GM12878 (cell line): Measurements from ENCODE around the gene RANBP3. TPM values are rescaled to one million over a fixed set of nuclear protein-coding genes. Genes with fewer than 3 reads are reported as not detected.

Source experiments
- ATAC-seq: fragments of 200-7000 bp; cut with Tn5 transposase; 3 replicates; pipeline ENCODE4 v1.9.1; 2020; ENCODE audit warnings: mild to moderate bottlenecking, moderate library complexity
- BruUV-seq: library from RNA; stranded (reverse); fragments of 400-500 nt; replicated peaks from 2 replicates; lab custom pipeline; 2021; lab: Mats Ljungman, UMichigan
- CTCF ChIA-PET: fragments of 300-600 bp; sonication (Branson Sonifier 250); formaldehyde crosslinking; extraction: SDS; loops from one replicate; lab custom pipeline; 2021; ENCODE audit warnings: inconsistent platforms; lab: Yijun Ruan, JAX
- POLR2A ChIA-PET: fragments of 350-600 bp; formaldehyde crosslinking; extraction: SDS; loops from one replicate; lab custom pipeline; 2021; ENCODE audit warnings: inconsistent platforms; lab: Charles Lee
- RAD21 ChIA-PET: fragments of 300-600 bp; sonication (Branson Sonifier 250); formaldehyde crosslinking; loops from one replicate; lab custom pipeline; 2023; ENCODE audit warnings: antibody characterized with exemption; ENCODE audit not compliant: unreplicated experiment; lab: Charles Lee
- SMC1A ChIA-PET: fragments of 300-600 bp; sonication (Branson Sonifier 250); formaldehyde crosslinking; loops from one replicate; lab custom pipeline; 2023; ENCODE audit not compliant: unreplicated experiment, uncharacterized antibody; lab: Charles Lee
- DNase-seq: peaks from one replicate; pipeline ENCODE4 v3.0.0-alpha.2; 2011; ENCODE audit warnings: low read depth, low spot score
- FAIRE-seq: peaks from 3 replicates; lab custom pipeline; 2011; peaks lifted over from hg19 to GRCh38; lab: Jason Lieb, UNC
- H2AFZ ChIP-seq: 2 replicates; pipeline ENCODE4 v1.6.0; 2011; ENCODE audit warnings: low read depth, low read length, control low read depth; ENCODE audit not compliant: control insufficient read depth
- H3K27ac ChIP-seq: 2 replicates; pipeline ENCODE4 v1.5.1; 2011; ENCODE audit warnings: control low read depth; ENCODE audit not compliant: control insufficient read depth, insufficient read depth
- H3K27me3 ChIP-seq, 2 experiments: replicated peaks in 1 of 2; 2 replicates each; pipeline versions ENCODE4 v1.6.0 to v1.6.1; 2011; ENCODE audit warnings: low read length in 1 of 2; ENCODE audit not compliant: control insufficient read depth in 2 of 2, insufficient read depth in 2 of 2
- H3K36me3 ChIP-seq, 2 experiments: 2 replicates each; pipeline ENCODE4 v1.5.1; 2011; ENCODE audit warnings: low read length in 1 of 2; ENCODE audit not compliant: control insufficient read depth in 2 of 2, insufficient read depth in 2 of 2
- H3K4me1 ChIP-seq: 2 replicates; pipeline ENCODE4 v1.6.1; 2011; ENCODE audit warnings: mild to moderate bottlenecking, low read length, moderate library complexity, mixed read lengths; ENCODE audit not compliant: control insufficient read depth, insufficient read depth
- H3K4me2 ChIP-seq: 2 replicates; pipeline ENCODE4 v1.6.0; 2011; ENCODE audit warnings: control low read depth; ENCODE audit not compliant: control insufficient read depth, insufficient read depth
- H3K4me3 ChIP-seq: fragments of 200-600 bp; sonication (generic); 2 replicates; pipeline ENCODE4 v1.5.1; 2016
- H3K79me2 ChIP-seq: 2 replicates; pipeline ENCODE4 v1.6.0; 2011; ENCODE audit warnings: low read length; ENCODE audit not compliant: control insufficient read depth, insufficient read depth
- H3K9ac ChIP-seq: 2 replicates; pipeline ENCODE4 v1.8.0; 2011; ENCODE audit warnings: low read length, control low read depth, mixed read lengths; ENCODE audit not compliant: control insufficient read depth, insufficient read depth
- H3K9me3 ChIP-seq: replicated peaks from 3 replicates; pipeline ENCODE4 v1.5.1; 2011; ENCODE audit warnings: mild to moderate bottlenecking, low read length; ENCODE audit not compliant: control insufficient read depth, insufficient read depth
- H4K20me1 ChIP-seq: 2 replicates; pipeline ENCODE4 v1.6.0; 2011; ENCODE audit not compliant: control insufficient read depth, insufficient read depth
- CHD4 ChIP-seq: fragments of 200-600 bp; sonication (generic); IDR thresholded peaks from 2 replicates; pipeline ENCODE4 v1.6.1; 2016; ENCODE audit warnings: mild to moderate bottlenecking
- FOXK2 ChIP-seq: fragments of 450-650 bp; IDR thresholded peaks from 2 replicates; pipeline ENCODE4 v1.6.1; 2017; ENCODE audit warnings: mild to moderate bottlenecking, moderate library complexity
- RUNX3 ChIP-seq: IDR thresholded peaks from 2 replicates; pipeline ENCODE4 v1.6.1; 2012; ENCODE audit warnings: low read length, inconsistent platforms
- TCF12 ChIP-seq: IDR thresholded peaks from 2 replicates; pipeline ENCODE4 v1.6.1; 2011; ENCODE audit warnings: low read depth, mild to moderate bottlenecking, low read length
- ZNF207 ChIP-seq: fragments of 450-650 bp; IDR thresholded peaks from 2 replicates; pipeline ENCODE4 v1.6.1; 2014; ENCODE audit warnings: antibody characterized with exemption, mild to moderate bottlenecking, borderline replicate concordance
- WGBS: methylation state at CpG from one replicate; pipeline ENCODE4 v1.1.6; 2016; ENCODE audit warnings: low lambda C conversion rate; ENCODE audit not compliant: insufficient replicate concordance, insufficient coverage; ENCODE audit errors: missing lambda C conversion rate; 5-methylcytosine and 5-hydroxymethylcytosine counted together
- in situ Hi-C: fragments of 300-500 bp; cut with MboI; formaldehyde crosslinking; loops from 9 replicates; pipeline ENCODE4 v1.14.3; 2018; ENCODE audit warnings: mixed read lengths
- intact Hi-C: fragments of 100-400 bp; cut with micrococcal nuclease; formaldehyde crosslinking; loops from one replicate; pipeline ENCODE4 v1.14.2; 2022; ENCODE audit not compliant: unreplicated experiment
- polyA plus RNA-seq, 11 experiments: library from polyadenylated mRNA; depleted of rRNA in 4 of 11; unstranded in 6 of 11; stranded (reverse) in 5 of 11; fragments of >200 nt; fragmentation: Nextera tagmentation in 4 of 11; fragmentation: Illumina TruSeq in 1 of 11; extraction: Ambion mirVana in 4 of 11; extraction: Trizol in 1 of 11; gene quantifications; 1 replicate in 1 of 11; 2 replicates in 10 of 11; pipeline versions ENCODE4 v1.2.1 to v1.2.3, GENCODE V29; 2011 to 2016; ENCODE audit warnings: inconsistent platforms in 2 of 11, missing spikeins in 2 of 11, low read depth in 1 of 11
- total RNA-seq, 4 experiments: library from RNA; depleted of rRNA in 3 of 4; stranded (reverse); fragments of >200 nt in 3 of 4; fragmentation: Illumina TruSeq in 1 of 4; extraction: Trizol in 1 of 4; gene quantifications; 2 replicates each; pipeline versions ENCODE4 v1.2.1 to v1.2.3, GENCODE V29; 2013 to 2021
- TF ChIP-seq, protein P1 (sequence below), 3 experiments: IDR thresholded peaks in 2 of 3; conservative IDR thresholded peaks in 1 of 3; 2 replicates each; pipeline ENCODE4 v1.5.1; 2011; ENCODE audit warnings: low read depth in 3 of 3, low read length in 3 of 3, mild to moderate bottlenecking in 3 of 3, control low read depth in 2 of 3, moderate library complexity in 2 of 3, inconsistent platforms in 1 of 3, mixed read lengths in 1 of 3; ENCODE audit not compliant: control insufficient read depth in 2 of 3, insufficient read depth in 1 of 3; ENCODE audit errors: extremely low read depth in 1 of 3
- TF ChIP-seq, protein P2 (sequence below): fragments of 450-650 bp; IDR thresholded peaks from 2 replicates; pipeline ENCODE4 v1.6.1; 2017; ENCODE audit warnings: mild to moderate bottlenecking
- TF ChIP-seq, protein P3 (sequence below): IDR thresholded peaks from 2 replicates; pipeline ENCODE4 v1.6.1; 2012; ENCODE audit warnings: mild to moderate bottlenecking, low read depth, low read length

Gene RANBP3
- total and polyA plus RNA-seq, 10 of the 15 experiments (the other 5 are each of a cell fraction or from before 2014, with no cell fraction given): 1.1 to 81.6 (median 60.0) TPM

DNA sequence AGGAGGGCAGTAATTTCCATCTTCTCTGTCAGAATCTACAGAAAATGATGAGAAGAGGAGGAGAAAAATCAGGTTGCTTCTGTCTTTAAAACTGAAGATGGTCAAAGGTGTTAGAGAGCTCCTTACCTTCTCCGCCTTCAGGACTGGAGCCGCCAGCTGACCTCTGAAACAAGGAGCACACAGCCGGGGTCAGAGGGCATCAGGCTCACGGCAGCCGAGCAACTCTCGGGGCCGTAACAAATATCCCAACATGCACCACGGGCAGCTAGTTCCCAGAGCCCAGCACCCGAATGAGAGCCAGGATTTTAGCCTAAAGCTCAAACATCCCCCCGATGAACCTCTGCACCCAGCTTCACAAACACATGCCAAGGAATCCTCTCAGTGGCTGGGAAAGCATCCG is 36.3 kb downstream of the RANBP3 start (continued):
- TF ChIP-seq, protein P1, sequence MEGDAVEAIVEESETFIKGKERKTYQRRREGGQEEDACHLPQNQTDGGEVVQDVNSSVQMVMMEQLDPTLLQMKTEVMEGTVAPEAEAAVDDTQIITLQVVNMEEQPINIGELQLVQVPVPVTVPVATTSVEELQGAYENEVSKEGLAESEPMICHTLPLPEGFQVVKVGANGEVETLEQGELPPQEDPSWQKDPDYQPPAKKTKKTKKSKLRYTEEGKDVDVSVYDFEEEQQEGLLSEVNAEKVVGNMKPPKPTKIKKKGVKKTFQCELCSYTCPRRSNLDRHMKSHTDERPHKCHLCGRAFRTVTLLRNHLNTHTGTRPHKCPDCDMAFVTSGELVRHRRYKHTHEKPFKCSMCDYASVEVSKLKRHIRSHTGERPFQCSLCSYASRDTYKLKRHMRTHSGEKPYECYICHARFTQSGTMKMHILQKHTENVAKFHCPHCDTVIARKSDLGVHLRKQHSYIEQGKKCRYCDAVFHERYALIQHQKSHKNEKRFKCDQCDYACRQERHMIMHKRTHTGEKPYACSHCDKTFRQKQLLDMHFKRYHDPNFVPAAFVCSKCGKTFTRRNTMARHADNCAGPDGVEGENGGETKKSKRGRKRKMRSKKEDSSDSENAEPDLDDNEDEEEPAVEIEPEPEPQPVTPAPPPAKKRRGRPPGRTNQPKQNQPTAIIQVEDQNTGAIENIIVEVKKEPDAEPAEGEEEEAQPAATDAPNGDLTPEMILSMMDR (IDR thresholded peaks at IDR 0.05 in 2 of 3, conservative IDR thresholded peaks at IDR 0.05 in 1 of 3; ENCODE audit: control insufficient read depth in 2 of 3, extremely low read depth in 1 of 3, insufficient read depth in 1 of 3, low read depth in 3 of 3, low read length in 3 of 3): no peak
- no peak for TF ChIP-seq TCF12
- TF ChIP-seq, protein P2, sequence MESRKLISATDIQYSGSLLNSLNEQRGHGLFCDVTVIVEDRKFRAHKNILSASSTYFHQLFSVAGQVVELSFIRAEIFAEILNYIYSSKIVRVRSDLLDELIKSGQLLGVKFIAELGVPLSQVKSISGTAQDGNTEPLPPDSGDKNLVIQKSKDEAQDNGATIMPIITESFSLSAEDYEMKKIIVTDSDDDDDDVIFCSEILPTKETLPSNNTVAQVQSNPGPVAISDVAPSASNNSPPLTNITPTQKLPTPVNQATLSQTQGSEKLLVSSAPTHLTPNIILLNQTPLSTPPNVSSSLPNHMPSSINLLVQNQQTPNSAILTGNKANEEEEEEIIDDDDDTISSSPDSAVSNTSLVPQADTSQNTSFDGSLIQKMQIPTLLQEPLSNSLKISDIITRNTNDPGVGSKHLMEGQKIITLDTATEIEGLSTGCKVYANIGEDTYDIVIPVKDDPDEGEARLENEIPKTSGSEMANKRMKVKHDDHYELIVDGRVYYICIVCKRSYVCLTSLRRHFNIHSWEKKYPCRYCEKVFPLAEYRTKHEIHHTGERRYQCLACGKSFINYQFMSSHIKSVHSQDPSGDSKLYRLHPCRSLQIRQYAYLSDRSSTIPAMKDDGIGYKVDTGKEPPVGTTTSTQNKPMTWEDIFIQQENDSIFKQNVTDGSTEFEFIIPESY: no peak
- TF ChIP-seq ZNF207: no peak
- TF ChIP-seq FOXK2: no peak

DNA sequence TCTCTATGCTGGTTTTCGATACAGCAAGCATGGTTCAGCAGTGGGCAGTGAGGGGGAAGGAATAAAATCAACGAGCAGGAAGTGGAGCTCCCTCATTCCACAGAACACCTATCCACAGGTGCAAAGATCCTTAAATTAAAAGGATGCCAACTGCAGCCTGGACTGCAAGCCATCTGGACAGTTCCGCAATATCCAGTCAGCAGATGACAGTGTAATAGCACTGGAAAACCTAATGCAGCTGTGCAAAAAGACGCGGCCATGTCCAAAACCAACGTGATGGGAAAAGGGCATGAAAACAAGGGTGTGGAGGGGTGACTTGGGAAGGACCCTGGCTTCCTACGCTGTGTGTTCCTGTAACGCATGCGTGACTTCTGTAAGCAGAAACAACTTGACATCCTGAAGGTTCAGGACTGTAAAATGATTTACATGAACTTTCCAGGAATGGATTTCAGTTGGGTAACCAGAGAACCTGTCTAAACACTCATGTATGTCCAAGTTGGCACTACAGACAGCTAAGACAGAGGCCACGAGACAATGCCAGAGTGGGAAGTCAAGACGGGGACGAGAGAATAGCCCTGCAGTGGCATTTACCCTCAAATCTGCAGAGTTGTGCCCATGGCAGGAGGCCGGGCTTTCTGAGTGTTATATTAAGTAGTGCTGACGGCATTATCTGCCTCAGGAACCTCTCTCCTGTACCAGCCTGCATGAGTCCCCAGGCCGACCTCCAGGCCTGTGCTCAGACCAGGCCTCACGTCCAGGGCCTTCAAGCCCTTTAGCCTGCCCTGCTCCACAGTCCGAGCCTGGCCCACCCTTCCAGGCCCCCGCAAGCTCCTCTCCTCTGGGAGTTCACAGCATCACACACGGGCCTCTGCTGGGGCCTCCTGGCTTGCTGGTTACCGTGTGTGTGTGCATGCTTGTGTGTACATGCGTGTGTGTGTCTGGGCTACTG is 37.4 kb downstream of the RANBP3 start:
- 98% methylated on average over 21 of the region's 21 CpGs for WGBS
- H4K20me1 ChIP-seq: no peaks in the 10 kb centered on the region
- no TSS peak for BruUV-seq
- H3K9ac ChIP-seq: no peak overlapping the region
- no peak overlapping the region for H3K4me2 ChIP-seq
- RAD21 ChIA-PET: no interaction called here
- no peak overlapping the region for H2AFZ ChIP-seq
- peaks cover 7 to 29% of the 10 kb centered on the region in 2 experiments; a peak in 3 of 4 replicates for H3K36me3 ChIP-seq
- in situ Hi-C loops (no loop called here), intact Hi-C loops (no loop called here)
- SMC1A ChIA-PET: interaction anchor here (1.6 kb wide), 1 partner anchor 27 kb away, joined by 4 read pairs; no protein-coding TSS in a partner anchor
- no peaks in the 10 kb centered on the region for H3K27me3 ChIP-seq
- no peak for FAIRE-seq
- no peak for DNase-seq
- CTCF ChIA-PET: interaction anchor here (0.6 kb wide), 1 partner anchor 28 kb away, joined by 3 read pairs; no protein-coding TSS in a partner anchor
- H3K79me2 ChIP-seq: no peaks in the 10 kb centered on the region
- TF ChIP-seq, protein P3, sequence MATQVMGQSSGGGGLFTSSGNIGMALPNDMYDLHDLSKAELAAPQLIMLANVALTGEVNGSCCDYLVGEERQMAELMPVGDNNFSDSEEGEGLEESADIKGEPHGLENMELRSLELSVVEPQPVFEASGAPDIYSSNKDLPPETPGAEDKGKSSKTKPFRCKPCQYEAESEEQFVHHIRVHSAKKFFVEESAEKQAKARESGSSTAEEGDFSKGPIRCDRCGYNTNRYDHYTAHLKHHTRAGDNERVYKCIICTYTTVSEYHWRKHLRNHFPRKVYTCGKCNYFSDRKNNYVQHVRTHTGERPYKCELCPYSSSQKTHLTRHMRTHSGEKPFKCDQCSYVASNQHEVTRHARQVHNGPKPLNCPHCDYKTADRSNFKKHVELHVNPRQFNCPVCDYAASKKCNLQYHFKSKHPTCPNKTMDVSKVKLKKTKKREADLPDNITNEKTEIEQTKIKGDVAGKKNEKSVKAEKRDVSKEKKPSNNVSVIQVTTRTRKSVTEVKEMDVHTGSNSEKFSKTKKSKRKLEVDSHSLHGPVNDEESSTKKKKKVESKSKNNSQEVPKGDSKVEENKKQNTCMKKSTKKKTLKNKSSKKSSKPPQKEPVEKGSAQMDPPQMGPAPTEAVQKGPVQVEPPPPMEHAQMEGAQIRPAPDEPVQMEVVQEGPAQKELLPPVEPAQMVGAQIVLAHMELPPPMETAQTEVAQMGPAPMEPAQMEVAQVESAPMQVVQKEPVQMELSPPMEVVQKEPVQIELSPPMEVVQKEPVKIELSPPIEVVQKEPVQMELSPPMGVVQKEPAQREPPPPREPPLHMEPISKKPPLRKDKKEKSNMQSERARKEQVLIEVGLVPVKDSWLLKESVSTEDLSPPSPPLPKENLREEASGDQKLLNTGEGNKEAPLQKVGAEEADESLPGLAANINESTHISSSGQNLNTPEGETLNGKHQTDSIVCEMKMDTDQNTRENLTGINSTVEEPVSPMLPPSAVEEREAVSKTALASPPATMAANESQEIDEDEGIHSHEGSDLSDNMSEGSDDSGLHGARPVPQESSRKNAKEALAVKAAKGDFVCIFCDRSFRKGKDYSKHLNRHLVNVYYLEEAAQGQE: no peak
- TF ChIP-seq CHD4 (no peak), RUNX3 (no peak)
- TF ChIP-seq, all 136 proteins: peak for 0
- no peak for ATAC-seq
- H3K4me3 ChIP-seq: no peak overlapping the region
- no peak overlapping the region for H3K27ac ChIP-seq
- POLR2A ChIA-PET: no interaction called here
- H3K9me3 ChIP-seq: no peaks in the 10 kb centered on the region
- no peaks in the 10 kb centered on the region for H3K4me1 ChIP-seq
